ENCODE results near the gene CRTC3.
"Not testable (repeated sequence)": the region's sequence is repeated elsewhere in the genome, so short reads cannot be mapped to it uniquely, and the experiment has no call there.

CRTC3 gene

GRCh38 chr15:90648137-90649070 is 118.7 kb downstream of the CRTC3 start:
- peak; percentile 77 for DNase-seq (ENCODE audit: low read depth, low spot score)

- DNase-seq (ENCODE audit: low read depth, low spot score): no peak
Observed at GRCh38 chr15:90650117-90650955, 120.6 kb downstream of the CRTC3 start.

- DNase-seq (ENCODE audit: low read depth, low spot score): no peak
Observed at GRCh38 chr15:90650956-90651689, 121.4 kb downstream of the CRTC3 start.

GRCh38 chr15:90654233-90655136 is 124.8 kb downstream of the CRTC3 start:
- DNase-seq (ENCODE audit: low read depth, low spot score): no peak

- DNase-seq (ENCODE audit: low read depth, low spot score): not testable (repeated sequence)
Observed at GRCh38 chr15:90657520-90658172, 127.9 kb downstream of the CRTC3 start.

- DNase-seq (ENCODE audit: low read depth, low spot score): no peak
Observed at GRCh38 chr15:90659481-90659880, 129.8 kb downstream of the CRTC3 start.

- DNase-seq (ENCODE audit: low read depth, low spot score): peak; percentile 84
Observed at GRCh38 chr15:90660195-90660998, 130.7 kb downstream of the CRTC3 start.

- DNase-seq (ENCODE audit: low read depth, low spot score): not testable (repeated sequence)
Observed at GRCh38 chr15:90660999-90661330, 131.2 kb downstream of the CRTC3 start.

GRCh38 chr15:90664081-90664461 is 134.3 kb downstream of the CRTC3 start:
- not testable (repeated sequence) for DNase-seq (ENCODE audit: low read depth, low spot score)

GRCh38 chr15:90664650-90665287 is 135.0 kb downstream of the CRTC3 start:
- peak; percentile 62 for DNase-seq (ENCODE audit: low read depth, low spot score)

- DNase-seq (ENCODE audit: low read depth, low spot score): peak; percentile 70
Observed at GRCh38 chr15:90665288-90666134, 135.8 kb downstream of the CRTC3 start.

GRCh38 chr15:90666135-90666909 is 136.6 kb downstream of the CRTC3 start:
- no peak for DNase-seq (ENCODE audit: low read depth, low spot score)

- DNase-seq (ENCODE audit: low read depth, low spot score): no peak
Observed at GRCh38 chr15:90667073-90667754, 137.5 kb downstream of the CRTC3 start.

- not testable (repeated sequence) for DNase-seq (ENCODE audit: low read depth, low spot score)
Observed at GRCh38 chr15:90667755-90668345, 138.1 kb downstream of the CRTC3 start.

- not testable (repeated sequence) for DNase-seq (ENCODE audit: low read depth, low spot score)
Observed at GRCh38 chr15:90670631-90671030, 140.9 kb downstream of the CRTC3 start.

GRCh38 chr15:90671216-90671615 is 141.5 kb downstream of the CRTC3 start:
- DNase-seq (ENCODE audit: low read depth, low spot score): no peak

All from astrocyte of the hippocampus (primary cell).